Thoracic aorta (tissue), 2 donors: ENCODE data around the gene CARS2. TPM values are rescaled to one million over a fixed set of nuclear protein-coding genes. Genes with fewer than 3 reads are reported as not detected.
"Not testable (repeated sequence)": the region's sequence is repeated elsewhere in the genome, so short reads cannot be mapped to it uniquely, and the experiment has no call there.

Source experiments
- ATAC-seq: fragments of 150-250 bp; one replicate; pipeline ENCODE4 v1.8.0; 2017; ENCODE audit warnings: low read depth; ENCODE audit not compliant: insufficient number of reproducible peaks, low FRiP score
- DNase-seq: peaks from one replicate; pipeline ENCODE4 v3.0.0-alpha.2; 2020; ENCODE audit warnings: low spot score
- H3K27ac ChIP-seq, 2 donors: fragments of 200-600 bp; sonication (generic); 1 replicate in 1 of 2; 2 replicates in 1 of 2; pipeline ENCODE4 v1.5.1; 2016; ENCODE audit warnings: mild to moderate bottlenecking in 2 of 2, moderate library complexity in 2 of 2
- H3K27me3 ChIP-seq: fragments of 200-600 bp; sonication (generic); replicated peaks from 2 replicates; pipeline ENCODE4 v1.6.0; 2016; ENCODE audit warnings: mild to moderate bottlenecking; ENCODE audit not compliant: insufficient read depth
- H3K36me3 ChIP-seq: fragments of 200-600 bp; sonication (generic); one replicate; pipeline ENCODE4 v1.5.1; 2016
- H3K4me1 ChIP-seq, 2 donors: fragments of 200-600 bp; sonication (generic); 1 replicate in 1 of 2; 2 replicates in 1 of 2; pipeline versions ENCODE4 v1.5.1 to v1.6.0; 2016; ENCODE audit warnings: low read depth in 2 of 2, mild to moderate bottlenecking in 1 of 2; ENCODE audit not compliant: control insufficient read depth in 1 of 2
- H3K4me3 ChIP-seq: fragments of 200-600 bp; sonication (generic); 2 replicates; pipeline ENCODE4 v1.5.1; 2016; ENCODE audit warnings: mild to moderate bottlenecking
- H3K9me3 ChIP-seq: fragments of 200-600 bp; sonication (generic); 2 replicates; pipeline ENCODE4 v1.5.1; 2016
- CTCF ChIP-seq: fragments of 200-600 bp; sonication (generic); IDR thresholded peaks from one replicate; pipeline ENCODE4 v1.5.1; 2019; ENCODE audit warnings: antibody characterized with exemption
- total RNA-seq, 2 donors: library from RNA; depleted of rRNA; stranded (reverse); fragments of >200 nt; gene quantifications; one replicate each; pipeline versions ENCODE4 v1.1.0 to v1.2.3, GENCODE V29; 2016

CARS2 gene
- total RNA-seq, 2 donors from 2014 or later, result 45.9 to 70.4 TPM

DNA sequence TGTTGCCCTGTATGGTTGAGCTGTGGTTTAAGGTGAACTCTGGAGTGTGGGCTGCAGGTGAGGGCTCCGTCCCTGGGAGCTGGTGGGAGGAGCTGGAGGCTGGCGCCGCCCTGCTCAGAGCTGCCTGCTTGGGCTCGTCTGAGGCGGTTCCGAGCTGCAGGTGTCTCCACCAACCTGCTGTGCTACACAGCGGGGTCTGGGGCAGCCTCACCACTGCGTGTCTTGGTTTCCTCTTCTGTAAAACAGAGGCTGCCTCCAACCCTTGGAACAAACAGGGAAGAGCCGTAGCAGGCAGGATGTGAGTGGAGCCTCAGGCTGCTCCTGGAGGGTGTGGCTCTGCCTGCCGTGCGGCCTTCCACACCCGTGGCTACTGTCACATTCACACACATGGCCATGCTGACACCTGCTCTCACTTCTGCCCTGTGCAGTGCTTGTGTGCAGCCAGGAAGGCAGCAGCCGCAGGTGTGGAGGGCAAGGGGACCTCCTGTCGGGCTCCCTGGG, 69.2 kb downstream of the CARS2 start:
- H3K27me3 ChIP-seq, result no peaks in the 10 kb centered on the region
- ATAC-seq (no peak), DNase-seq (no peak)
- no peak overlapping the region for H3K27ac ChIP-seq
- no peak overlapping the region for H3K4me3 ChIP-seq
- no peaks in the 10 kb centered on the region for H3K9me3 ChIP-seq
- H3K36me3 ChIP-seq, result peaks cover 60% of the 10 kb centered on the region
- H3K4me1 ChIP-seq, result peaks cover 0 to 8% of the 10 kb centered on the region in 2 donors
- no peak for TF ChIP-seq CTCF

DNA sequence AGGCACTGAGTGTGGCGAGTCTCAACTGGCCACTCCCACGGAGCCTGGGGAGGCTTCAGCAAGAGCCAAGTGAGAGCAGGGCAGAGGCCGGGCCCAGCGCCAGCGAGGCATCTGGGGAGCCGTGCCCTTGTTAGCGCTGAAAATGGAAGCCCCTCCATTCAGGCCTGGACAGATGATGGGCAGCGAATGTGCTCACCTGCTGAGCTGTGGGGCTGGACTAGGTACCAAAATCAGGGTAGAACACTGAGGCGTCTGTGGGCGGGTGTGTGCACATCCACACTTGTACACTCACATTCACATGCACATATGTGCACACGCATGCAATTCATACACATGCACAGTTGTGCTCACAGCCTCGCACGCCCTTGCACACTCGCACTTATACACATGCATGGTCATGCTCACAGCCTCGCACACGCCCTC, 69.9 kb downstream of the CARS2 start:
- Histone ChIP-seq H3K4me1 (peaks cover 0 to 8% of the 10 kb centered on the region in 2 donors), H3K36me3 (peaks cover 53% of the 10 kb centered on the region), H3K27ac (no peak overlapping the region), H3K4me3 (no peak overlapping the region), H3K27me3 (no peaks in the 10 kb centered on the region), H3K9me3 (no peaks in the 10 kb centered on the region)
- no peak for TF ChIP-seq CTCF
- ATAC-seq (no peak), DNase-seq (no peak)

DNA sequence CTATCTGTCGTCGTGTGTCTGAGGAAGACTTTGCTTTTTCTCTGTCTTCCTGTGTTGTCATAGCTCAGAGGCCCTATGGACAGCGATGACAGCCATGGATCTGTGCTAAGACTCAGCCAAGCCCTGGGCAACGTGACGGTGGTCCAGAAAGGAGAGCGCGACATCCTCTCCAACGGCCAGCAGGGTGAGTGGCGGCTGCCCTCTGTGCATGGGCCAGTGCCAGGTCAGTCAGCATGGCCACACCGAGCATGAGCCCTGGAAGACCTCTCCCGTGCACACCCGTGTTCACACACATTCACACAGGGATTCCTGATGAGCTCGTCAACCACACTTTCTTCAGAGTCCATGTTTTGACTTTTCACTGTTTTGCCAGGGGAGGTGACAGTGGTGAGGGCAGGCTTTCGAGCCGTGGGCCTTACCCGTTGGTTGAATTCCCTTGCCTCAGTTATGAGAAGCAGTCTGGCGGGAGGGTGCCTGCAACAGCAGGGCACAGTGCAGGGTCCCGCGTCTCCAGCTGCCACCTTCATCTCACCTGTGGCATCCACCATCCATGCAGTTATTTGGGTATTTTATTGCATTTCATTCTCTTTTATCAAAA, 70.4 kb downstream of the CARS2 start:
- H3K27ac ChIP-seq, result no peak overlapping the region
- TF ChIP-seq CTCF, result no peak
- no peaks in the 10 kb centered on the region for H3K27me3 ChIP-seq
- DNase-seq (no peak), ATAC-seq (no peak)
- no peak overlapping the region for H3K4me3 ChIP-seq
- no peaks in the 10 kb centered on the region for H3K9me3 ChIP-seq
- H3K36me3 ChIP-seq, result peaks cover 49% of the 10 kb centered on the region
- peaks cover 0 to 3% of the 10 kb centered on the region in 2 donors for H3K4me1 ChIP-seq

DNA sequence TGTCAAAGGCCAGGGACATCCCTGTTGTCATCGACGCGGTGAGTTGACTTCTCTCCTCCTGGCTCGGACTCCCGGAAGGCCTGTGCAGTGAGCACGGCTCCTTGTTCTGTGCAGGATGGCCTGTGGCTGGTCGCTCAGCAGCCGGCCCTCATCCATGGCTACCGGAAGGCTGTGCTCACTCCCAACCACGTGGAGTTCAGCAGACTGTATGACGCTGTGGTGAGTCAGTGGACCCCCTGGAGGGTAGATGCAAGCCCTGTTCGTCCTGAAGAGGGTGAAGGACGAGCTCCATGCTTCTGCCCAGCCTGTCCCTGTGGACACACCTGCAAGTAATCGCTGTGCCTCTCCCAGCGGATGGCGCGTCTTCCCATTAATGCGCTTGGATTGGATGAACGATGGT, 71.4 kb downstream of the CARS2 start:
- TF ChIP-seq CTCF, result no peak
- Histone ChIP-seq H3K9me3 (no peaks in the 10 kb centered on the region), H3K27me3 (no peaks in the 10 kb centered on the region), H3K4me1 (no peaks in the 10 kb centered on the region), H3K4me3 (no peak overlapping the region), H3K27ac (no peak overlapping the region), H3K36me3 (peaks cover 45% of the 10 kb centered on the region)
- DNase-seq (no peak), ATAC-seq (no peak)

- H3K27me3 ChIP-seq, result no peaks in the 10 kb centered on the region
- TF ChIP-seq CTCF, result no peak
- H3K4me3 ChIP-seq, result no peak overlapping the region
- H3K27ac ChIP-seq, result no peak overlapping the region
- H3K9me3 ChIP-seq, result no peaks in the 10 kb centered on the region
- no peak for ATAC-seq
- no peak for DNase-seq
- no peaks in the 10 kb centered on the region for H3K4me1 ChIP-seq
- peaks cover 44% of the 10 kb centered on the region for H3K36me3 ChIP-seq
These were observed 72.1 kb downstream of the CARS2 start for GRCh38 chr13:110633776-110634175.

GRCh38 chr13:110632255-110632654, 73.7 kb downstream of the CARS2 start:
- not testable (repeated sequence) for ATAC-seq, H3K4me3 ChIP-seq, H3K9me3 ChIP-seq, H3K27ac ChIP-seq, H3K27me3 ChIP-seq, DNase-seq, H3K4me1 ChIP-seq
- peaks cover 45% of the 10 kb centered on the region for H3K36me3 ChIP-seq
